Upper lobe of left lung (tissue), 4 donors: Measurements from ENCODE around the gene KAZN.

Source experiments
- CTCF ChIP-seq, 6 experiments: fragments of 450-650 bp in 4 of 6; fragments of 200-600 bp in 2 of 6; sonication (generic) in 2 of 6; IDR thresholded peaks; one replicate each; pipeline ENCODE4 v1.5.1; 2016 to 2019; ENCODE audit warnings: antibody characterized with exemption in 6 of 6
- EP300 ChIP-seq, 4 donors: sonication (generic); formaldehyde crosslinking; IDR thresholded peaks; one replicate each; pipeline ENCODE4 v1.5.1; 2017; ENCODE audit warnings: antibody characterized with exemption in 4 of 4, control low read depth in 2 of 4
- POLR2A ChIP-seq, 4 donors: fragments of 450-650 bp; IDR thresholded peaks; one replicate each; pipeline ENCODE4 v1.5.1; 2016 to 2017; ENCODE audit warnings: antibody characterized with exemption in 4 of 4, mild to moderate bottlenecking in 2 of 4

GRCh38 chr1:15132965-15133364, 534.5 kb downstream of the KAZN start:
- TF ChIP-seq CTCF (IDR thresholded peaks at IDR 0.05) (no peak), POLR2A (IDR thresholded peaks at IDR 0.05) (no peak), EP300 (IDR thresholded peaks at IDR 0.05) (no peak)
